GM18498 (cell line): ENCODE results near the gene FAM184A.

ENCODE experiments used
- ATAC-seq: cut with Tn5 transposase; IDR thresholded peaks from one replicate; pipeline ENCODE4 v1.9.1; 2021; ENCODE audit warnings: mild to moderate bottlenecking, moderate library complexity; ENCODE audit not compliant: unreplicated experiment

Gene FAM184A

GRCh38 chr6:118970866-118971265 lies 107.6 kb downstream of the FAM184A start:
- ATAC-seq, result no peak

- no peak for ATAC-seq
Observed at GRCh38 chr6:118968416-118968815, 110.0 kb downstream of the FAM184A start.

GRCh38 chr6:118967239-118967638 lies 111.2 kb downstream of the FAM184A start:
- no peak for ATAC-seq

- no peak for ATAC-seq
Observed at GRCh38 chr6:118965843-118966370, 112.6 kb downstream of the FAM184A start.

- no peak for ATAC-seq
Observed at GRCh38 chr6:118965371-118965770, 113.1 kb downstream of the FAM184A start.

- no peak for ATAC-seq
Observed at GRCh38 chr6:118963003-118963402, 115.5 kb downstream of the FAM184A start.

- no peak for ATAC-seq
Observed at GRCh38 chr6:118959903-118960302, 118.6 kb downstream of the FAM184A start.

- no peak for ATAC-seq
Observed at GRCh38 chr6:118953391-118953790, 125.1 kb downstream of the FAM184A start.

GRCh38 chr6:118952683-118953082 lies 125.8 kb downstream of the FAM184A start:
- ATAC-seq, result no peak

GRCh38 chr6:118945217-118945616 lies 133.2 kb downstream of the FAM184A start:
- ATAC-seq, result no peak

GRCh38 chr6:118940770-118941169 lies 137.7 kb downstream of the FAM184A start:
- no peak for ATAC-seq

GRCh38 chr6:118939683-118940082 lies 138.8 kb downstream of the FAM184A start:
- ATAC-seq, result no peak

GRCh38 chr6:118935978-118936703 lies 142.3 kb downstream of the FAM184A start:
- ATAC-seq, result no peak

- peak; percentile 6 for ATAC-seq
Observed at GRCh38 chr6:118935331-118935668, 143.2 kb downstream of the FAM184A start.

GRCh38 chr6:118934461-118935330 lies 143.8 kb downstream of the FAM184A start, which contains the start of gene MCM9:
MCM9 (minus strand) TSS chr6:118935159; CDS start chr6:118931723, 3,436 bp downstream.
- peak; percentile 97 for ATAC-seq

GRCh38 chr6:118933855-118934460 lies 144.5 kb downstream of the FAM184A start:
- peak; percentile 0 for ATAC-seq

- ATAC-seq, result no peak
Observed at GRCh38 chr6:118932421-118932820, 146.0 kb downstream of the FAM184A start.

- no peak for ATAC-seq
Observed at GRCh38 chr6:118931436-118931835, 147.0 kb downstream of the FAM184A start.

- no peak for ATAC-seq
Observed at GRCh38 chr6:118930680-118931079, 147.8 kb downstream of the FAM184A start.

- ATAC-seq, result no peak
Observed at GRCh38 chr6:118923035-118923434, 155.4 kb downstream of the FAM184A start.

- ATAC-seq, result no peak
Observed at GRCh38 chr6:118921084-118921483, 157.4 kb downstream of the FAM184A start.
